ENCODE measurements around the gene FAM241B. TPM values are rescaled to one million over a fixed set of nuclear protein-coding genes. Genes with fewer than 3 reads are reported as not detected.

FAM241B gene
- total RNA-seq, 2 experiments from 2014 or later = 14.1 to 17.5 TPM

- H3K9me3 ChIP-seq (ENCODE audit: control insufficient read depth in 1 of 2, insufficient read depth in 1 of 2, low read length in 2 of 2) = no peaks in the 10 kb centered on the region
- DNase-seq = no peak
- H3K27ac ChIP-seq (ENCODE audit: low read depth in 1 of 2, low read length in 2 of 2) = no peak overlapping the region
- TF ChIP-seq CTCF (IDR thresholded peaks at IDR 0.05) = no peak
- POLR2A ChIA-PET = no interaction called here
- Mint-ChIP-seq H3K27me3 (no peaks in the 10 kb centered on the region), H3K4me1 (ENCODE audit: low read depth) (peaks cover 19% of the 10 kb centered on the region), H3K4me3 (peak overlapping the region; percentile 87), H3K27ac (peak overlapping the region; percentile 67), H3K36me3 (ENCODE audit: low read depth) (peaks cover 14% of the 10 kb centered on the region), H3K9me3 (no peaks in the 10 kb centered on the region)
- CTCF ChIA-PET = no interaction called here
- no peak overlapping the region for H3K4me3 ChIP-seq (ENCODE audit: low read length)
- intact Hi-C loops (cut with DNase I, micrococcal nuclease) = loop anchor here (2.0 to 10.0 kb wide), 3 partner anchors 67 to 1867 kb away; no protein-coding TSS in a partner anchor
- peaks cover 11% of the 10 kb centered on the region for H3K36me3 ChIP-seq (ENCODE audit: insufficient read depth, low read length)
- no peak for ATAC-seq (ENCODE audit: poor library complexity)
- peaks cover 23% of the 10 kb centered on the region for H3K4me1 ChIP-seq (ENCODE audit: insufficient read depth, low read length)
- H3K27me3 ChIP-seq (ENCODE audit: control insufficient read depth in 1 of 2, insufficient read depth in 2 of 2, low read length in 2 of 2) = no peaks in the 10 kb centered on the region
Measured at GRCh38 chr10:69631566-69631965, 1.5 kb downstream of the FAM241B start.

- H3K4me1 ChIP-seq (ENCODE audit: insufficient read depth, low read length) = peaks cover 23% of the 10 kb centered on the region
- no peak overlapping the region for H3K27ac ChIP-seq (ENCODE audit: low read depth in 1 of 2, low read length in 2 of 2)
- ATAC-seq (ENCODE audit: poor library complexity) (no peak), DNase-seq (no peak)
- ChIA-PET POLR2A (no interaction called here), CTCF (no interaction called here)
- H3K4me3 Mint-ChIP-seq = peak overlapping the region; percentile 70
- TF ChIP-seq CTCF (IDR thresholded peaks at IDR 0.05) = no peak
- H3K4me1 Mint-ChIP-seq (ENCODE audit: low read depth) = peaks cover 19% of the 10 kb centered on the region
- H3K27me3 ChIP-seq (ENCODE audit: control insufficient read depth in 1 of 2, insufficient read depth in 2 of 2, low read length in 2 of 2) = no peaks in the 10 kb centered on the region
- H3K36me3 Mint-ChIP-seq (ENCODE audit: low read depth) = peaks cover 14% of the 10 kb centered on the region
- H3K4me3 ChIP-seq (ENCODE audit: low read length) = no peak overlapping the region
- no peaks in the 10 kb centered on the region for H3K9me3 Mint-ChIP-seq
- H3K27me3 Mint-ChIP-seq = no peaks in the 10 kb centered on the region
- peaks cover 11% of the 10 kb centered on the region for H3K36me3 ChIP-seq (ENCODE audit: insufficient read depth, low read length)
- no peaks in the 10 kb centered on the region for H3K9me3 ChIP-seq (ENCODE audit: control insufficient read depth in 1 of 2, insufficient read depth in 1 of 2, low read length in 2 of 2)
- H3K27ac Mint-ChIP-seq = peak overlapping the region; percentile 9
- intact Hi-C loops (cut with DNase I, micrococcal nuclease) = loop anchor here (2.0 to 10.0 kb wide), 3 partner anchors 68 to 1868 kb away; no protein-coding TSS in a partner anchor
Measured at GRCh38 chr10:69632516-69633199, 2.6 kb downstream of the FAM241B start.

GRCh38 chr10:69633673-69634635 is 3.9 kb downstream of the FAM241B start:
- DNase-seq (no peak), ATAC-seq (ENCODE audit: poor library complexity) (no peak)
- no peaks in the 10 kb centered on the region for H3K9me3 Mint-ChIP-seq
- H3K4me1 Mint-ChIP-seq (ENCODE audit: low read depth) = peaks cover 17% of the 10 kb centered on the region
- Histone ChIP-seq H3K27ac (ENCODE audit: low read depth in 1 of 2, low read length in 2 of 2) (no peak overlapping the region), H3K27me3 (ENCODE audit: control insufficient read depth in 1 of 2, insufficient read depth in 2 of 2, low read length in 2 of 2) (no peaks in the 10 kb centered on the region), H3K9me3 (ENCODE audit: control insufficient read depth in 1 of 2, insufficient read depth in 1 of 2, low read length in 2 of 2) (no peaks in the 10 kb centered on the region), H3K4me3 (ENCODE audit: low read length) (no peak overlapping the region), H3K4me1 (ENCODE audit: insufficient read depth, low read length) (peaks cover 23% of the 10 kb centered on the region), H3K36me3 (ENCODE audit: insufficient read depth, low read length) (peaks cover 11% of the 10 kb centered on the region)
- no peaks in the 10 kb centered on the region for H3K27me3 Mint-ChIP-seq
- H3K27ac Mint-ChIP-seq = no peak overlapping the region
- ChIA-PET POLR2A (no interaction called here), CTCF (interaction anchor here (9.1 kb wide), 1 partner anchor 119 kb away, joined by 70 read pairs; no protein-coding TSS in a partner anchor)
- H3K4me3 Mint-ChIP-seq = no peak overlapping the region
- TF ChIP-seq CTCF (IDR thresholded peaks at IDR 0.05) = no peak
- peaks cover 14% of the 10 kb centered on the region for H3K36me3 Mint-ChIP-seq (ENCODE audit: low read depth)
- intact Hi-C loops (cut with DNase I, micrococcal nuclease) = loop anchor here (2.0 to 10.0 kb wide), 3 partner anchors 69 to 1869 kb away; no protein-coding TSS in a partner anchor
